Muscle layer of duodenum (tissue), 2 donors: ENCODE measurements around the gene FGFR2.

ENCODE experiments used
- H3K27ac ChIP-seq: one replicate; pipeline ENCODE4 v1.7.0; 2013; ENCODE audit warnings: mild to moderate bottlenecking, low read length
- H3K27me3 ChIP-seq: one replicate; pipeline ENCODE4 v1.7.0; 2013; ENCODE audit warnings: low read depth, mild to moderate bottlenecking, control low read depth, low read length
- H3K36me3 ChIP-seq, 2 donors: one replicate each; pipeline ENCODE4 v1.7.0; 2013; ENCODE audit warnings: low read length in 2 of 2, control low read depth in 1 of 2, mild to moderate bottlenecking in 1 of 2; ENCODE audit not compliant: insufficient read depth in 2 of 2, control insufficient read depth in 1 of 2
- H3K4me1 ChIP-seq, 2 donors: one replicate each; pipeline ENCODE4 v1.7.0; 2013; ENCODE audit warnings: low read length in 2 of 2, mild to moderate bottlenecking in 2 of 2, control low read depth in 1 of 2, moderate library complexity in 1 of 2; ENCODE audit not compliant: insufficient read depth in 2 of 2, control insufficient read depth in 1 of 2
- H3K4me3 ChIP-seq, 2 donors: one replicate each; pipeline ENCODE4 v1.7.0; 2013; ENCODE audit warnings: low read length in 2 of 2, low read depth in 1 of 2, mild to moderate bottlenecking in 1 of 2
- H3K9me3 ChIP-seq, 2 donors: one replicate each; pipeline ENCODE4 v1.7.0; 2013; ENCODE audit warnings: low read length in 2 of 2, control low read depth in 1 of 2, mild to moderate bottlenecking in 1 of 2; ENCODE audit not compliant: control insufficient read depth in 1 of 2
- donor health status: healthy.

The FGFR2 gene

DNA sequence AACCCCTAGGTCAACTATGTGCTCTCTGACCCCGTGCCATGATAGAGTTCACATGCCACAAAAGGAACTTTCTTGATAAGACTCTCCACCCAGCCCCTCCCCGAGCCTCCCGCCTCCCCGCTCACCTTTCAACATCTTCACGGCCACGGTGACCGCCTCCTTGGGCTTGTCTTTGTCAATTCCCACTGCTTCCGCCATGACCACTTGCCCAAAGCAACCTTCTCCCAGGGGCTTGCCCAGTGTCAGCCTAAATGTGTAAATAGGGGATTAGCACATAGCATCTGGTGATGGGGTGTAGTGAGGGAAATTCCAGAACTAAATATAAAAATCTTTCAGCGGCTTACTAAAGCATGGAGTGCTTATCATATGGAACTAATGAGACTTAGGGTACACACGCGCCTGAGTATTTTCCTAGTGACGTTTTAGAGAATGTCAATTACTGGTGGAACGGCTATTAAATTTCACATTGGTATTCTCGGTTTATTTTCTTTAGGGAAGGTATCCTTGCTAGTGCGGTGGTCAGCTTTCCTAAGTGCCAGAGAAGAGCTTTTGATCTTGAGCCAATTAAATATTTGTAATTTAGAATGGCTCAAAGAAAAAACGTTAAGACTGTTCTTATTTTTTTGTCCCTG is 97.4 kb downstream of the FGFR2 start:
- Histone ChIP-seq H3K4me3 (no peak overlapping the region), H3K4me1 (peaks cover 0 to 4% of the 10 kb centered on the region in 2 donors), H3K27ac (no peak overlapping the region), H3K36me3 (no peaks in the 10 kb centered on the region), H3K9me3 (no peaks in the 10 kb centered on the region), H3K27me3 (no peaks in the 10 kb centered on the region)

DNA sequence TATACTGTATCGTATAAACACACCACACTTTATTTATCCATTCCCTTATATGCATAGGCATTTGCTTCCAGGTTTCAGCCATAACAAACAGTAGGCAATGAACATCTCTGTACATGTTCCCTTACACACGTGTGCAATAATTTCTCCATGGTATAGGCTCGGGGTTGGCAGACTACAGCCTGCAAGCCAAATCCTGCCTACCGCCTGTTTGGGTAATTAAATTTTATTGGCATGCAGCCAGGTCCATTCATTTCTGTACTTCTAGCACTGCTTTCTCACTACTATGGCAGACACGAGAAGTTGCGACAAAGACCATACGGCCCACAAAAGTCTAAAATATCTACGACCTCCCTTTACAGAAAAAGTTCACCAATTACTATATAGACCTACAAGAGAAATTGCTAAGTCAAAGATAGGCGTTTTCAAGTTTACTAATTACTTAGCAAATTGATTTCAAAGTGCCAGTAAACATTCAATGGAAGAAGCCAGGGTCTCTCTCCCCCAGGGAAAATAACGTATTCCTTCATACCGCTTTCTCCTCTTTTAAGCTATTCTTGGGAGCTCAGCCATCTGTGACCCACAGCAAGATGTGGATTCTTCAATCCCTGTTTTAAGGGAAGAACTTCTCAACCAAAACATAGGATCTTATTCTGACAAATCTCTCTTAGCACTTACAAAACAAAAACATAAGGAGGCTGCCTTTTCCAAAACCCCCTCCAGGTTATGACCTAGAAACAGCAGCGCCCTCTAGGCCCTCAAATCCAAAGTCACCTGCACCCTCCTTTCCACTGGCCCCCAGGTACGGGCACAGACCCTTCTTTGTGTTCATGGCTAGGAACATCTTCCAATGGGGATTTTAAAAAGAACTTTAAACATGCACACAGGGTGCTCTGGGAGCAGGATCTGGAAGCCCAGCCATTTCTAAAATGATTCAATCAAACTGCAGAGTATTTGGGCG is 100.5 kb downstream of the FGFR2 start:
- Histone ChIP-seq H3K9me3 (no peaks in the 10 kb centered on the region), H3K4me3 (no peak overlapping the region), H3K27me3 (no peaks in the 10 kb centered on the region), H3K36me3 (no peaks in the 10 kb centered on the region), H3K4me1 (peaks cover 0 to 4% of the 10 kb centered on the region in 2 donors), H3K27ac (no peak overlapping the region)

DNA sequence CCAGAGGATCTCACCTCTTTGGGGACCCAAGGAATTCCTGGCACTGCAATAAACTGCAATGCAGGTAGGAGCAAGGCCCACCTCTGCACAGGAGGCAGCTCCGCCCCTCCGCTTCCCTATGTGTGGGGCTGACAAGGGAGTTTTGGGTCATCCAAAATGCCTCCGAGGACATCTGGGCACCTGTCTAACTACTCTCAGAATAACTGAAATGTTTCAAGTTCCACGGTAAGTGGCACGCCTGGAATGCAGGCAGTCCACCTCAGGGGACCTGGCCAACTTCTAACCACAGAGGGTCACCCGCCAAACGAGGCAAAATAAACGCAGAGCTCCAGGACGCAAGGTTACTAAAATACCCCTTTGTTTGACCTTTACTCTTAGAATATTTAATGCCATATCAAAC is 102.5 kb downstream of the FGFR2 start:
- H3K36me3 ChIP-seq: no peaks in the 10 kb centered on the region
- H3K4me3 ChIP-seq: no peak overlapping the region
- H3K27me3 ChIP-seq: no peaks in the 10 kb centered on the region
- H3K27ac ChIP-seq: no peak overlapping the region
- H3K9me3 ChIP-seq: no peaks in the 10 kb centered on the region
- peaks cover 0 to 6% of the 10 kb centered on the region in 2 donors for H3K4me1 ChIP-seq

DNA sequence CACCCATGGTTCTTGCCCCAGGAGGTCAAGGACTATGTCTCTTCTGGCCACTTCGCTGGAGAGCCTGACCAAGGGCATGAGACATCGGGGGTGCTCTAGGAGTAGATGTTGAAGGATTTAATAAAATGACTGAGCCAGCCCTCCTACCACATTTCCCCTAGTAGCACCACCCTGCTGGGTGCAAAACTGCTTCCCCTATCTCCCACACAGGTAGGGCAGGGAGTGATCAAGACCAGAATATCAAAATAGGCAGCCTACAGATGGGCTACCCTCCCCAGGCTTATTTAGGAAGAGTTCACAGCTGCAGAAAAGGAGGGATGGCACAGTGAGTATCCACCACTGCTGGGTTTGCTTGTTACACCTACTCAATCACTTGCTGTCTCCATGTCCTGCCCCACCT is 103.9 kb downstream of the FGFR2 start:
- no peaks in the 10 kb centered on the region for H3K27me3 ChIP-seq
- no peaks in the 10 kb centered on the region for H3K36me3 ChIP-seq
- no peak overlapping the region for H3K4me3 ChIP-seq
- H3K4me1 ChIP-seq: peaks cover 0 to 6% of the 10 kb centered on the region in 2 donors
- no peaks in the 10 kb centered on the region for H3K9me3 ChIP-seq
- H3K27ac ChIP-seq: no peak overlapping the region

DNA sequence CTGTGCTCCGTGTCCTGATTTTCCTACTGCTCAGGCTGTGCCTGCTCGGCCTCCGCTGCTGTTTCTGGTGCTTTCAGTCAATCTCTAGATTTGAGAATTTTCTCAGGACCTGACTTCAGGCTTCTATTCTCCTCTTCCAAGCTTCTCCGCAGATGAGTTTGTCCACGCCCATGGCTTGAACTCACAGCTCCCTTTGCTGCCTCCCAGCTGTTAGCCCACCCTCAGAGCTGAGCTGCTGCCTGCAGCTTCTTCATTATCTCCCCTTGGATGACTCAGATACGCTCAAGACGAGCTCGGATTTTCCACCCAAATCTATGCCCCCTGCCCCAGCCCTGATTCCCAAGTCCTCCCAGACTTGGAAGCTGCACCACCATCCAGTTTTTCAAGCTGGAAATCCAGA is 104.7 kb downstream of the FGFR2 start:
- Histone ChIP-seq H3K36me3 (no peaks in the 10 kb centered on the region), H3K4me1 (peaks cover 0 to 6% of the 10 kb centered on the region in 2 donors), H3K27ac (no peak overlapping the region), H3K27me3 (no peaks in the 10 kb centered on the region), H3K9me3 (no peaks in the 10 kb centered on the region), H3K4me3 (no peak overlapping the region)

DNA sequence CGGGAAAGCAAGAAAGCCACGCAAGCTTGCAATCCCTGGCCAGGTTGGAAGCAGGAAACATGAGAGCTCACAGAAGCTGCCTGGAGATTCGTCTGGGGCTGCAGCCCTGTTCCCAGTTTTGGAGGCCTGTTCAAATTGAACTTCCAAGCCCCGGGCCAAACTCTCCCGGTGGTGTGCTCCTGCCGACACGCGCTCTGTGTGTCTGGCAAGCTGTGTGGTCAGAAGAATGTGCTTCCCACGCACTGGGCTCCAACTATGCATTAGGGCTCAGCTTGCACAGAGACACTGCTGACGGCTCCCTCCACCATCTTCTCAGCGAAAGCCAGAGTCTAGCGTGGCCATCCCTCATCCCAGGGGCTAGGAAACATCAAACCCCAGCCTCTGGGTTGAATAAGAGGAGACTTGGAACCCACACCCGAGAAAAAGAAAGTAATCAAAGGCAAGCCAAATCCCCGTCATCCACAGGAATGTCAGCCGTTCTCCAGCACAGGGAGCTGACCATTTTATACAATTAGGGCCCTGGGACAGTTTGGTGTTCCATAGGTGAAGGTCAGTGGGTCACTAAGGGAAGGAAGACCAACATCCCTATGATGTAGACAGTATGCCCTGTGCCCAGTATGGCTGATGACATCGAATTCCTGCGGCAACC is 107.2 kb downstream of the FGFR2 start:
- no peak overlapping the region for H3K27ac ChIP-seq
- no peaks in the 10 kb centered on the region for H3K27me3 ChIP-seq
- no peaks in the 10 kb centered on the region for H3K9me3 ChIP-seq
- peaks cover 0 to 4% of the 10 kb centered on the region in 2 donors for H3K4me1 ChIP-seq
- H3K36me3 ChIP-seq: no peaks in the 10 kb centered on the region
- no peak overlapping the region for H3K4me3 ChIP-seq

DNA sequence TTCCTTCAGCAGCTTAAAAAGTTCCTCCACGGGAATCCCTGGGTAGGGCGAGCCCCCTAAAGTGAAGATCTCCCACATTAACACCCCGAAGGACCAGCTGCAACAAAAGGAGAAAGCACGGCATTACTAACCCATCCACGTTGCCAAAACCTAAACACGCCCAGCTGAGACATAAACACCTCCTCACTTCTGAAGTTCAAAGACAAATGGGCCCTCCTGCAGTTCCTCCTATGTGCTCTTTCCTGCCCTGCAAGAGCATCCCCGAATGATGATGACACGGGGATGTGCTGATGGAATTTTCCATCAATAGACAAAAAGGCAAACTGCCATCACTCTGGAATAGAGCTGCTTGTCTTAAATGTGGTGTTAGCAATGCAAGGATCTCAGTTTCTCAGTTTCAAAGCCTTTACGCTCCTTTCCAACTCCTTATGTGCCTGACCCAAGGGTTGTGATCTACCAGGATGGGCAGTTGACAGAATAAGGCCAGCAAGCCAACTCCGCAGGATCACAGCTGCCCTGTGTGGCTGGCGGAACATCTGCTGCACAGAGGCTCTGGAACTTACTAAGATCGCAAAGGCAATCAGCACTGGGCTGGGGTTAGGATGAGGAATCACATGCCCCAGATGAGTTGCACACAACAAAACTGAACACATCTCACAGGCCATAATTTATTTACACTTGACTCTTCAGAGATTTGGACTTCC is 112.7 kb downstream of the FGFR2 start:
- H3K4me3 ChIP-seq: no peak overlapping the region
- H3K27me3 ChIP-seq: no peaks in the 10 kb centered on the region
- H3K36me3 ChIP-seq: no peaks in the 10 kb centered on the region
- peaks cover 0 to 8% of the 10 kb centered on the region in 2 donors for H3K4me1 ChIP-seq
- no peaks in the 10 kb centered on the region for H3K9me3 ChIP-seq
- no peak overlapping the region for H3K27ac ChIP-seq

DNA sequence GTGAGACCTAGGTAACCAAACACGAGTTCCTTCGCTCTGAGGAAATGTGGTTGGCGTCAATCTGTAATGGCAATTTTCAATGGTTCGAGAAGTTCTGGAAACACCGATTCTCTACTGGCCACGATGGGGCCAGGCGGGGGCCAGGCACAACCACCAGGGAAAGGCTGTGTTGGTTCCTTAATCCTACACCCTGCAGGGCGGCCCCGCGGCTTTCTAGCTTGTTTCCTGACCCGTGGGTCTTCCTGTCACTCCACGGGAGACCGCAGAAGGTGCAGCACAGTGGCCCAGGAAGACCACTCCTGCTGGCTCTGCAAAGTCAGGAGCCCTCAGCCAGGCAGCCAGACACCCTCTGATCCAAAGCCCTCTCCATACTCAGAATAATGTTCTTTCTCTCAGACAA is 113.4 kb downstream of the FGFR2 start:
- H3K27ac ChIP-seq: no peak overlapping the region
- no peaks in the 10 kb centered on the region for H3K27me3 ChIP-seq
- H3K4me3 ChIP-seq: no peak overlapping the region
- peaks cover 0 to 8% of the 10 kb centered on the region in 2 donors for H3K4me1 ChIP-seq
- no peaks in the 10 kb centered on the region for H3K36me3 ChIP-seq
- H3K9me3 ChIP-seq: no peaks in the 10 kb centered on the region

DNA sequence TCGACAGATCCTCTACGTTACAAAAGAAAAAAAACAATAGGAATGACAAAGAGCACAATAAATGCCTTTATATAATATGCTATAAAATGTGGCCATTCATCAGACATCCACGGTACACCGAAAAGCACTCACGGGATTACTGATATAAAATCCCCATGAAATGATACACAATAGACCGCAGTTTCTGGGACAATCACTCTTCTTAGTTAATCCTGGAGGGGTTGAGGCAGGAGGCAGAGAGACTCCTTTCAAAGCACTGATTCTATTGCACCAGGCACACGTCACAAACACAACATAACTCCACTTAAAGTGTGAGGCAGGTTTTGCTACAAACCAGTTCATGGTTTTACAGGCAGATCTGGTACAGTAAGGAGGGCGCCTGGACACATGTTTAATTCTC is 113.8 kb downstream of the FGFR2 start:
- Histone ChIP-seq H3K27me3 (no peaks in the 10 kb centered on the region), H3K27ac (no peak overlapping the region)

DNA sequence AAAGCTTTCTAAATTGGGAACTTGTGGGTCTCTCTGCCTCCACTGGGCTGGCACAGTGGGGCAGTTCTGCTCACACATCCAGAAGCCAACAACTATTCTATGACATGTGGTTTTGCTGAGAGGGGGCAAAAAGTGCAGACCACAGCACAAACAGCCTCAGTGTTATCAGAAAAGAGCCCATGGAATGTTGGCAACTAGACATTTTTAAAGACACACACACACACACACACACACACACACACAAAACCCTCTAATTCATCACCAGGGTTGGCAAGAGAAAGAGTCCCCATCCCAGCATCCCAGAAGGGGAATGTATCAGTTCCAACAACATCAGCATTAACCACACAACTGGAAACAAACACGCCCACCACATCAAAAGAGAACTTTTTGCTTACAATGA is 117.1 kb downstream of the FGFR2 start:
- H3K4me1 ChIP-seq: peaks cover 0 to 8% of the 10 kb centered on the region in 2 donors
- H3K9me3 ChIP-seq: no peaks in the 10 kb centered on the region
- no peaks in the 10 kb centered on the region for H3K36me3 ChIP-seq
- no peak overlapping the region for H3K4me3 ChIP-seq
- H3K27ac ChIP-seq: no peak overlapping the region
- H3K27me3 ChIP-seq: no peaks in the 10 kb centered on the region

More for the DNA sequence above, 113.8 kb downstream of the FGFR2 start:
- Histone ChIP-seq H3K9me3 (no peaks in the 10 kb centered on the region), H3K4me3 (no peak overlapping the region), H3K36me3 (no peaks in the 10 kb centered on the region), H3K4me1 (peaks cover 0 to 8% of the 10 kb centered on the region in 2 donors)

DNA sequence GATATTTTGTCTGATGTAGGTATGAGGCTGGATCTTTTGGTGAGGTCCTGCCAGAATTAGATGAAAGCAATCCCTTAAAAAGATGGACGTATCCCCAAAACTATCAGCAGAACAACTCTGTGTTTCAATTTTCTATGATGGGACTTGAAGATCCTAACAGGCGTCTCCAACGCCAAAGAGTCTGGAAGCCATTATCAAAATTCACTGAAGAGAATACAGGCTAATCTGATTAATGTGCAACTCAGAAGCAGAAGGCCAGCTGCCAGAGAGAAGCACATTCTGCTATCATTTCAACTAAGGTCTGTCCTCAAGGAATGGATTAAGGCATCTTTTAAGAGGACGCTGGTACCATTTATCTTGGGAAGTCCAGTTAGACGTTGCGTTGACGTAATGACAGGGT is 119.7 kb downstream of the FGFR2 start:
- H3K9me3 ChIP-seq: no peaks in the 10 kb centered on the region
- H3K4me1 ChIP-seq: no peaks in the 10 kb centered on the region
- no peak overlapping the region for H3K27ac ChIP-seq
- H3K4me3 ChIP-seq: no peak overlapping the region
- no peaks in the 10 kb centered on the region for H3K27me3 ChIP-seq
- no peaks in the 10 kb centered on the region for H3K36me3 ChIP-seq
